Uterus (tissue), 4 donors: ENCODE measurements around the gene PPP2R5E. TPM values are rescaled to one million over a fixed set of nuclear protein-coding genes. Genes with fewer than 3 reads are reported as not detected.

Experiments used
- DNase-seq, 2 donors: peaks; one replicate each; pipeline ENCODE4 v3.0.0-alpha.2; 2019 to 2020
- H3K27ac ChIP-seq, 2 donors: fragments of 200-600 bp; sonication (generic); 1 replicate in 1 of 2; 2 replicates in 1 of 2; pipeline ENCODE4 v1.5.1; 2016 to 2018
- H3K27me3 ChIP-seq, 2 donors: fragments of 200-600 bp; sonication (generic); one replicate each; pipeline ENCODE4 v1.5.1; 2018 to 2019; ENCODE audit warnings: control low read depth in 1 of 2
- H3K36me3 ChIP-seq, 2 donors: fragments of 200-600 bp; sonication (generic); one replicate each; pipeline ENCODE4 v1.5.1; 2019; ENCODE audit warnings: control low read depth in 1 of 2
- H3K4me1 ChIP-seq, 2 donors: fragments of 200-600 bp; sonication (generic); one replicate each; pipeline ENCODE4 v1.5.1; 2018 to 2019; ENCODE audit warnings: control low read depth in 1 of 2
- H3K4me3 ChIP-seq, 2 donors: fragments of 200-600 bp; sonication (generic); 1 replicate in 1 of 2; 2 replicates in 1 of 2; pipeline ENCODE4 v1.5.1; 2018 to 2019; ENCODE audit warnings: mild to moderate bottlenecking in 1 of 2
- H3K9me3 ChIP-seq, 2 donors: fragments of 200-600 bp; sonication (generic); one replicate each; pipeline ENCODE4 v1.5.1; 2019; ENCODE audit warnings: control low read depth in 1 of 2
- CTCF ChIP-seq, 4 experiments: fragments of 200-600 bp in 2 of 4; fragments of 450-650 bp in 2 of 4; sonication (generic) in 2 of 4; IDR thresholded peaks; one replicate each; pipeline ENCODE4 v1.5.1; 2016 to 2019; ENCODE audit warnings: antibody characterized with exemption in 4 of 4, mild to moderate bottlenecking in 2 of 4, moderate library complexity in 1 of 4
- POLR2A ChIP-seq, 2 donors: fragments of 450-650 bp; IDR thresholded peaks; one replicate each; pipeline ENCODE4 v1.6.1; 2016; ENCODE audit warnings: antibody characterized with exemption in 2 of 2, mild to moderate bottlenecking in 1 of 2, moderate library complexity in 1 of 2
- intact Hi-C: fragments of 100-400 bp; cut with DNase I; formaldehyde crosslinking; loops from one replicate; pipeline ENCODE4 v1.15.1; 2023; ENCODE audit warnings: low total_unique reads
- total RNA-seq, 4 donors: library from RNA; depleted of rRNA in 3 of 4; stranded (reverse); fragments of >200 nt in 3 of 4; gene quantifications; one replicate each; pipeline versions ENCODE4 v1.1.0 to v1.2.4, GENCODE V29; 2014 to 2023
- donor health status: DM: yes; HTN: yes; CAD: no.

Gene PPP2R5E
- total RNA-seq, 4 donors from 2014 or later: 20.0 to 62.0 (median 42.3) TPM

- H3K36me3 ChIP-seq: no peaks in the 10 kb centered on the region
- intact Hi-C loops: no loop called here
These were observed 85.7 kb downstream of the PPP2R5E start for GRCh38 chr14:63457498-63457897.

GRCh38 chr14:63454863-63455622 is 88.1 kb downstream of the PPP2R5E start:
- intact Hi-C loops: no loop called here
- no peak for DNase-seq
- no peaks in the 10 kb centered on the region for H3K9me3 ChIP-seq
- H3K27ac ChIP-seq: no peak overlapping the region
- no peaks in the 10 kb centered on the region for H3K27me3 ChIP-seq
- TF ChIP-seq POLR2A (IDR thresholded peaks at IDR 0.05): no peak
- no peaks in the 10 kb centered on the region for H3K4me1 ChIP-seq
- H3K4me3 ChIP-seq: no peak overlapping the region
- no peaks in the 10 kb centered on the region for H3K36me3 ChIP-seq

More at GRCh38 chr14:63457498-63457897, 85.7 kb downstream of the PPP2R5E start:
- no peak overlapping the region for H3K27ac ChIP-seq
- no peaks in the 10 kb centered on the region for H3K9me3 ChIP-seq
- no peaks in the 10 kb centered on the region for H3K27me3 ChIP-seq
- H3K4me3 ChIP-seq: no peak overlapping the region
- peaks cover 0 to 4% of the 10 kb centered on the region in 2 donors for H3K4me1 ChIP-seq
- TF ChIP-seq POLR2A (IDR thresholded peaks at IDR 0.05): no peak
- DNase-seq: no peak

- Histone ChIP-seq H3K36me3 (no peaks in the 10 kb centered on the region), H3K27me3 (no peaks in the 10 kb centered on the region), H3K4me1 (no peaks in the 10 kb centered on the region), H3K27ac (no peak overlapping the region), H3K9me3 (no peaks in the 10 kb centered on the region), H3K4me3 (no peak overlapping the region)
- no peak for TF ChIP-seq POLR2A (IDR thresholded peaks at IDR 0.05)
- no peak for TF ChIP-seq CTCF (IDR thresholded peaks at IDR 0.05)
- no peak for DNase-seq
- intact Hi-C loops: no loop called here
These were observed 88.7 kb downstream of the PPP2R5E start for GRCh38 chr14:63454436-63454835.

GRCh38 chr14:63453443-63453936 is 89.7 kb downstream of the PPP2R5E start:
- H3K27ac ChIP-seq: no peak overlapping the region
- no peaks in the 10 kb centered on the region for H3K4me1 ChIP-seq
- TF ChIP-seq POLR2A (IDR thresholded peaks at IDR 0.05) (no peak), CTCF (IDR thresholded peaks at IDR 0.05) (no peak)
- no peak for DNase-seq
- intact Hi-C loops: no loop called here
- H3K27me3 ChIP-seq: no peaks in the 10 kb centered on the region
- H3K4me3 ChIP-seq: no peak overlapping the region
- H3K9me3 ChIP-seq: no peaks in the 10 kb centered on the region
- H3K36me3 ChIP-seq: no peaks in the 10 kb centered on the region

GRCh38 chr14:63452796-63453195 is 90.4 kb downstream of the PPP2R5E start:
- Histone ChIP-seq H3K27ac (no peak overlapping the region), H3K4me1 (no peaks in the 10 kb centered on the region), H3K27me3 (no peaks in the 10 kb centered on the region), H3K36me3 (no peaks in the 10 kb centered on the region), H3K9me3 (no peaks in the 10 kb centered on the region), H3K4me3 (no peak overlapping the region)
- intact Hi-C loops: no loop called here
- DNase-seq: no peak
- TF ChIP-seq CTCF (IDR thresholded peaks at IDR 0.05) (no peak), POLR2A (IDR thresholded peaks at IDR 0.05) (no peak)

GRCh38 chr14:63448841-63449240 is 94.3 kb downstream of the PPP2R5E start:
- intact Hi-C loops: no loop called here
- Histone ChIP-seq H3K4me1 (no peaks in the 10 kb centered on the region), H3K9me3 (no peaks in the 10 kb centered on the region), H3K27me3 (no peaks in the 10 kb centered on the region), H3K36me3 (no peaks in the 10 kb centered on the region), H3K27ac (no peak overlapping the region), H3K4me3 (no peak overlapping the region)
- DNase-seq: no peak
- no peak for TF ChIP-seq POLR2A (IDR thresholded peaks at IDR 0.05)
- no peak for TF ChIP-seq CTCF (IDR thresholded peaks at IDR 0.05)
